GM18526 (cell line): Measurements from ENCODE around the gene TM7SF2.

Experiments
- POLR2A ChIP-seq: IDR thresholded peaks from 3 replicates; pipeline ENCODE4 v1.6.1; 2011; ENCODE audit not compliant: insufficient read length; ENCODE audit errors: extremely low read depth

The TM7SF2 gene

GRCh38 chr11:65111744-65112545 lies at the start of gene TM7SF2:
Gene TM7SF2, plus strand, starts transcription at chr11:65111872. Its CDS starts 144 bp downstream, at chr11:65112016.
- TF ChIP-seq POLR2A, result peak; percentile 96

- TF ChIP-seq POLR2A, result no peak
Observed at GRCh38 chr11:65063532-65063931, 48.1 kb upstream of the TM7SF2 start.

- TF ChIP-seq POLR2A, result no peak
Observed at GRCh38 chr11:65064847-65065240, 46.8 kb upstream of the TM7SF2 start.

- no peak for TF ChIP-seq POLR2A
Observed at GRCh38 chr11:65065851-65066250, 45.8 kb upstream of the TM7SF2 start.

GRCh38 chr11:65066315-65066714 lies 45.4 kb upstream of the TM7SF2 start:
- TF ChIP-seq POLR2A, result no peak

GRCh38 chr11:65066805-65067291 lies 44.8 kb upstream of the TM7SF2 start:
- no peak for TF ChIP-seq POLR2A

- no peak for TF ChIP-seq POLR2A
Observed at GRCh38 chr11:65067446-65067845, 44.2 kb upstream of the TM7SF2 start.

GRCh38 chr11:65069217-65069616 lies 42.5 kb upstream of the TM7SF2 start:
- TF ChIP-seq POLR2A, result no peak

- no peak for TF ChIP-seq POLR2A
Observed at GRCh38 chr11:65071907-65072630, 39.6 kb upstream of the TM7SF2 start.

- TF ChIP-seq POLR2A, result no peak
Observed at GRCh38 chr11:65072631-65072966, 39.1 kb upstream of the TM7SF2 start.

GRCh38 chr11:65077451-65077850 lies 34.2 kb upstream of the TM7SF2 start:
- no peak for TF ChIP-seq POLR2A

- TF ChIP-seq POLR2A, result no peak
Observed at GRCh38 chr11:65078151-65078550, 33.5 kb upstream of the TM7SF2 start.

GRCh38 chr11:65078786-65079342 lies 32.8 kb upstream of the TM7SF2 start:
- no peak for TF ChIP-seq POLR2A

- no peak for TF ChIP-seq POLR2A
Observed at GRCh38 chr11:65083134-65083833, 28.4 kb upstream of the TM7SF2 start.

GRCh38 chr11:65083834-65084597 lies 27.7 kb upstream of the TM7SF2 start, which contains the start of the genes CDCA5 and ZFPL1:
Gene CDCA5, minus strand, starts transcription at chr11:65084040. Its CDS starts 62 bp downstream, at chr11:65083978.
Gene ZFPL1, plus strand, starts transcription at chr11:65084222. Its CDS starts 477 bp downstream, at chr11:65084699.
- peak; percentile 80 for TF ChIP-seq POLR2A
